NCI-H69 (cell line): ENCODE measurements around the gene LAMP5.

Experiments
- DNase-seq: peaks from one replicate; lab custom pipeline; 2025; lab: John Stamatoyannopoulos, UW

LAMP5 gene, protein sequence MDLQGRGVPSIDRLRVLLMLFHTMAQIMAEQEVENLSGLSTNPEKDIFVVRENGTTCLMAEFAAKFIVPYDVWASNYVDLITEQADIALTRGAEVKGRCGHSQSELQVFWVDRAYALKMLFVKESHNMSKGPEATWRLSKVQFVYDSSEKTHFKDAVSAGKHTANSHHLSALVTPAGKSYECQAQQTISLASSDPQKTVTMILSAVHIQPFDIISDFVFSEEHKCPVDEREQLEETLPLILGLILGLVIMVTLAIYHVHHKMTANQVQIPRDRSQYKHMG

DNA sequence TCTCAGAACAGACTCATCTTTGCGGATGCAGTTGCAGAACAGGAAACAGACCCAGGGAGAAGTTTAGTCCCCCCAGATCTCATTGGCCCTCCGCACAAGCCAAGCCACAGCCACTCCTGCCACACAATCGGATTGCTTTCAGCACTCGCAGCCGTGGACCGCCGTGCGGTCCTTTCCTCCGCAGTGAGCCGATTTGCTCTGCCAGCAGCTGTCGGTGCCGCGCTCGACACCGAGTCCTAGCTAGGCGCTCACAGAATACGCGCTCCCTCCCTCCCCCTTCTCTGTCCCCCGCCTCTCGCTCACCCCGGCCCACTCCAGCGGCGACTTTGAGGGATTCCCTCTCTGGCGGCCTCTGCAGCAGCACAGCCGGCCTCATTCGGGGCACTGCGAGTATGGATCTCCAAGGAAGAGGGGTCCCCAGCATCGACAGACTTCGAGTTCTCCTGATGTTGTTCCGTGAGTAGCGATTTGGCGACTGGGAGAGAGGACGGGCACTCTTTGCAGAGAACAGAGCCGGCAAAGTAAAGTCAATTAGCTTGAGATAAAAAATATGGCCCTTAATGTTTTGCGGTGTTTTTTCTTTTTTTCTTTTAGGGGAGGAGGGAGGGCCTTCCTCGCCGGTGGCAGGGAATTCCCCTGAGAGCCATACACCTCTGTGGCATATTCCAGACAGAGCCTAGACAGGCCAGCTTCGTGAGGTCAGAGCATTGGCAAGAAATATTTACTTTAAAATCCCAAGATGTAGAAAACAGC is at the start of gene LAMP5:
LAMP5 (plus strand) TSS at position 130 of the 753 bp plus-strand sequence; CDS start at position 393, 263 bp downstream.
- DNase-seq: peak; percentile 75

DNA sequence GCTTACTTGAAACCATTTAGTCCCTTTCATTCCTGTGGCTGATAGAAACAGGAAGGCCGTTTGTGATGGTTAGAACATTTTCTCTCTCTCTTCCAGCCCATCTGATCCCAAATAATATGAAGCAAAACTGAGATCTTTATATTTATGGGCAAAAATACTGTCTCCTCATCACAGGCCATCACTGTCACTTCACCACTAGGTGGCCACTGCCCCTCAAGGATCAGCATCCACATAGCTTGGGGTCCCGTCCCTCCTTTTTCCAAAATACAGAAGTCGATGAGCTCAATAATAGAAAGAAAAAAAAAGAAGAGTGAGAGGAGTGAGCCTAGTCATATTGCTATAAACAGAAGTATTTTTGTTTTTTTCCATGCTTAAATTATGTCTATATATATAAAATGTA is 46.4 kb upstream of the LAMP5 start:
- DNase-seq: peak; percentile 32

DNA sequence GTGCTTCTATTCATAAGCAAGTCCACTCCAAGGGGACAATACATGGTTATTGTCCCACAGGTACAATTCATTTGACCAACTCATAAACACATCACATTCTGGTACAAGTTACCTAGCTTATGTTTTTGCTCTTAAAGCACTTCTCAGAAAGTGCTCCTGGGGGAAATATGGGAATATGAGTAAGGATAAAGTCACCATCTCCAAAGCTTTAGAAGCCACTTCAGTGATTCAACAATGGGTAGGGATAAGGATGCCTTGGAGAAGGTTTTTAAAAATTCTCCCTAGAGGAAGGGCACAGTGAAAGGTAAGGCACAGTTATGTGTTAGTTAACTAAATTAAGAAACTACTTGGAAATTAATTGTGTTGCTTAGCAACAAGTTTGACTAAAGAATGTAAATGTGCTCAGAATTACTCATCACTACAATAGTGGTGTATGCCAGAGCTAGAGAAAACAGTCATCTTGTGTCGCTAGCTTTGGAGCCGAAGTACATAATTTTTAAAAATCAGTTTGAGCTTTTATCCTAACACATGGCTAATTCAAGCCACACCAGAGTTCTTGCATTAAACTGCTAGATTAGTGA is 39.5 kb upstream of the LAMP5 start:
- no peak for DNase-seq

DNA sequence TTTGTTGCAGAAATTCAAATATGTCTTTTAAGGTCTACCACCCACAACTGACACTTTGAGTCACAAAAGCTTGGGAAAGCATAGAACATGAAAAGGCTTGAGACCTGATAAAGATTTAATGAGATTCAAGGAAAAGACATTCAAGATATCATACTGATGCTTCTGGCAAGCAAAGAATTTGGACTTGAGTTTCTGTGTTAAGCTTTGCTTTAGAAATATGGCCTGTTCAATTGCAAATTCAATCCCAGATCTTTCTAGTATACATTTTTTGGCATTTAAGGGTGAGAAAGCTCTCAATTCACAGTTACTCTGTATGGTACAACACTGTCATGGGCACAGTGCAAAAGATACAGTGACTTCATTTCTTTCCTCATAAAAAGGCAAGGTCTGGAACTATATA is 38.9 kb upstream of the LAMP5 start:
- DNase-seq: no peak

DNA sequence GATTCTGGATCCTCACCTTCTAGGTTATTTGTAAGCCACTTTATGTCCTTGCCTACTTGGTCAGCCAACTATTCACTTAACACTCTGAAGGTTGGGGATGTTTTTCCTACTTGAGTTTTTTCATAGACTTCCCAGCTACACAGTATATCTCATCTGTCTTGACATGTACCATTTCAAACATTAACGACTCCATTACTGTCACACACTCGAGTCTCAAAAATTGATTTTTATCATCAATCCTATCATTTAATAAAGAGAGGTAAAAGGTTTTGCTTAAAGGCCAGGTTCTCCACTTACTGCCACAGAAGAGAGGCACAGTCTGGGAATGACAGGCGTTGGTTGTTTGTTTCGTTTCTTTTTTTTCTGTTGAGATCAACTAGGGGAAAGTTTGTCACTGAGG is 38.2 kb upstream of the LAMP5 start:
- no peak for DNase-seq

DNA sequence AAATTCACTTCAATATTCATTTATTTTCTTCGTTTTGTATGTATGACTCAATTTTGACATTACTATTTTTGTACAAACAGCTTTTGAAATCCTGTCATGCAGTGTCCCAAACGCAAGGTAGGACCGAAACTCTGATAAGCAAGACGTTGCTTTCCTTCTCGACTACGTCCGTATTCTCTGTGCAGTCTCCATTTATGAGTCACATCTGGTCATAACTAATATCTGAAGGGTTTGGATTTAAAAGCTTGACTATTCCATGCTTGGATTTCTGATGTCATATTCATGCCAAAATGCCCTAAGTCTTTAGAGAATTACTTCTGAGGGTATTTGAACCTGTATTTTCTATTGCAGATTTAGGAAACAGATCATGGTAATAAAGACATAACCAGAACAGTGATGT is 37.8 kb upstream of the LAMP5 start:
- DNase-seq: no peak

DNA sequence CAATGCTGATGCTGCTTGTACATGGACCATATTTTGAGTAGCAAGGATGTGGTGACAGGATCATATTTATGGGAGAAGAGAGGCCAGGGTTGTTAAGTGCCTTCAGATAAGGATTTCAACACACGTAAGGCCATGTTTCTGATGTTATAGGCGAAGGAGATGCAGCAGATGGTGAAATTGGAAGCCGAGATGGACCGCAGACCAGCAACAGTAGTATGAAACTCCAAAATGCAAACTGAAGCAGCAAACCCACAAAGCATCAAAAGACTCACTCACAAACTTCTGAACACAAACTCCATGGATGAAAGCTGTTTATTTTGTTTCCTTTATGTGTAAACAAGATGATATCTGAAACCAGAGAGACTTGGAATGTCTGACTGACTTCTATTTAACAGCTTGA is 35.6 kb upstream of the LAMP5 start:
- no peak for DNase-seq

DNA sequence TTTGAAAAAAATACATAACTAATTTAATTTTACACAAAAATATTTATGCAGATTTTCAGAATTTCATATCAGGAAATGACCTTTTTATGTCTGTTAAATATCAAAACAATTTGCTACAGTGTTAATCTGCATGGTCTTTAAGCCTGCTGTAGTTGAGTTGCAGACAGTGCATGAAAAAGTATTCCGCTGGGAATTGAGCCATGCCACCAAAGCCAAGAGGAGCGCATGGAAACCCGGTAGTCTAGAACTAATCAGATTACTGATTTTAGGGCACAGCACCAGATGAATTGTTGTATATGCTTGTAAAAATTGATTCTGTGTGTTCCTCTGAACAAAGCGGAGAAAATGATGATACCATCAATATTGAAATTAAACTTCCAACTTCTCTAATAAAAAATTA is 34.3 kb upstream of the LAMP5 start:
- DNase-seq: no peak

DNA sequence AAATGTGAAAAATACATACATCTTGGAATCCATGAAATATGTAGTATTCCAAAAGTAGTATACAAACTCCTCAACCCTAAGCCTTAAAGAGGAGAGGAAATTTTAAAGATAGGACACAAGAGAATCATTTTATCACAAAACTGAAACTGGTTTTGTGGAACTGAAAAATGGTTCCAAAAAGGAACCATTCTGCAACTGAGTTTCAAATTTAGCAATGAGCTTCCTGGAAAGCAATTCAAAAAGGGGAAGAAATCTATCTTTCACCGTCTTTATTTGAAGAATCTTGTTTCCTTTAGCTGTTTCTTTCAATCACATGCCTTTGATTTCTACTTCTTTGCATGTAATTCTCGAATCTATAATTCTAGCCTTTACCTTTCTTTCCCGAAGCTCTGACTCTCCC is 32.2 kb upstream of the LAMP5 start:
- DNase-seq: no peak

DNA sequence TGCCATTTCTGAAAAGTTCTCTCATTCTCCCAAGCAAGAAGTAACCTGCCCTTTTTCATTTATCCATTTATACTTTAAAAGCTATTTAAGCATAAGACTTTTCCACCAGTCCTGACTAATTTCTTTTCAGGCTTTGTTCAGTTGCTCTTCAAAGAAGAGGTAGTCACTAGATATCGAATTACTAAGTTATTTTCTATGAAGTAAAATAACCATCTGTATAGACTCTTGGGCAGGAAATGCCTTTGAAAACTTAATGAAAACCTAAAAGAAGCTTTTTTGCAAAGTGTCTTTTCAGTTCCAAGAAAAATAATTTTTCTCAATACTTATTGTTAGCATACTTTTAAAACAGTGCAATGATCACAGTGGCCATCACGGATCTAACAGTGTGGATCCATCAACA is 31.3 kb upstream of the LAMP5 start:
- DNase-seq: peak; percentile 25

DNA sequence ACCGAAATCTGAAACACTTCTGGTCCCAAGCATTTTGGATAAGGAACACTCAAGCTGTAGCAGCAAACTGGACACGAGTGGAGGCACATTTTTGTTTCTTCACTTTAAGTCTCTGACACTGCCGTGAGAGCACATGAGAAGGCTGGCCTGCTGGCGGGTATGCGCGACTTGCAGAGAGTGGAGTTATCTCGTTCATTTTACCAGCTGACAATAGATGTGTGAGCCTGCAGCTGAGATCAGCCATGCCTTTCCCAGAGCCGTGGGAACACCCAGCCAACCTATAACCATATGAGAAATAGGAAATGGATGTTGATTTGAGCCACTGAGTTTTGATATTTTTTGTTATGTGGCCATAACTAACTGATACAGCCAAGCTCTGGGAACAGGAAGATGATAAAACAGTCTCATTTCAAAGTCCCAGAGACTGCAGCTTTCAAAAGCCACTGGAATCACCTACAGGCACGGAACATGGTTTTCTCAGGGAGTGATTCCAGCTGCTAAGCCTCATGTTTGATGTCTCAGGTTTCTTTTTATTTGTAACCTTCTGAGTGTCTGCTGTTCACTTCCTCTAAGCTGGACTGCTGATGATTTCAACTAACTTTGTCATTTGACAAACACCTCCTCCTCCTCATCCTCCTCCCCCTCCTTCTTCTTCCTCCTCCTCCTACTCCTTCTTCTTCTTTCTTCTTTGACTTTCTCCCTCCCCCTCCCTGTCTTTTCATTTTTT is 28.6 kb upstream of the LAMP5 start:
- DNase-seq: peak; percentile 15

DNA sequence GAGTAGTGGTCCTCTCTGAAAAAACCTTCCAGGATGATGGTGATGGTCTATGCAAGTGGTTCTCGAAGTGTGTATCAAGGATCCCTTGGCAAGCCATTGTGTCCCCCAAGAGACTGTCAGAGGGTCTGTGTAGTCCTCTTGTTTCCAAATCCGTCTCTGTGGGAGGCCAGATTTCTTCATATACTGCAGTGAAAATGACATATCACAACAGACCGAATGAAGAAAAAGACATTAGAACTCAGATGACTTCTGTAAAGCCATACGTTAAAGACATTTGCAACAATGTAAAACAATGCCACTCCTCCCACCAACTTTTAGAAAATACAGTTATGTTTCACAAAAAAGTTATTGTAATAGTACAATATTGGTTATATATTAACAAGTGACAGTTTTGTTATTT is 27.2 kb upstream of the LAMP5 start:
- no peak for DNase-seq

DNA sequence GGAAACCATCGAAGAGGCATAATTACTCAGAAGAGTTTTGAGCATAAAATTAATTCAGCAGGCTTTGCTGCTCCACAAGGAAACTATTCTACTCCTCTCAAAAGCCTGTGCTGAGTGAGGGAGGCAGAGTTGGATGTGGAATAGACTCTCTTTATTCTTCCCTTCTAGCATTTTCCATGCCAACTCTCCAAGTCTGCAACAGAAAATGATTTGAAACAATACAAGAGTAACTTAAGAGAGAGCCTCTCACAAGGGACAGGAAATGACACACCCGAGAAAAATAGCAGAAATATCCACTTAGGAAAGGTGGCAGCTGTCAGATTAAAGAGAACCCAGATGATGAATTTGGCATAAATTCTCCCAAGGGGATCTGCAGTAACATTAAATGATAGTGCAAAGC is 26.3 kb upstream of the LAMP5 start:
- DNase-seq: peak; percentile 13

DNA sequence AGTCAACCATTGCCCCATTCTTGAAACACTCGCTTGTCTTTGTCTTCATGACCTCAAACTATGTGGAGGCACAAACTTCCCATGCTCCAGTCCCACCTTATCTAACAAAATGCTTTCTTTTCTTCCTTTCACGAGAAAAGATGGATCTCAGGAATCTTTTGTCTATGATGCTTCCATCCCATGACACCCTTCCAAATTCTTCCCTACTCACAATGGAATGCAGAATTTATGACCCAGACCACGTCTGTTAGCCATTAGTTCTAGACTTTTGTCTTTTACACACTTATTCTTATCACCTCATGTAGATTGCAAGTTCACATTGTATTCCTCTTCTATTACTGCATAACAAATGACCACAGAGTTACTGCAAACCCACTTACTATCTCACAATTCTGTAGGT is 24.2 kb upstream of the LAMP5 start:
- DNase-seq: no peak

DNA sequence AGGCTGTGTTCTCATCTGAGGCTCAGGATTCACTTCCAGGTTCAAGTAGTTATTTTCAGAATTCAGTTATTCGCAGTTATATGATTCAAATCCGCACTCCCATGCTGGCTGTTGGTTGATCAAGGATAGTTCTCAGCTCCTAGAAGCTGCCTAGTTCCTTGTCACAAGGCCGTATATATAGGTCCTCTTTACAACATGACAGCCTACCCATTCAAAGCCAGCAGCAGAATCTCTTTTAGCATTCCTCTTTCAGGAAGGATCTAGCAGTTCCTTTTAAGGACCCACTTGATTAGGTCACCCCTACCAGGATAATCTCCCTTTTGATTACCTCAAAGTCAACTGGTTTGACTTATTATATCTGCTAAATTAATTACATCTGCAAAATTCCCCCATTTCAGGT is 23.8 kb upstream of the LAMP5 start:
- DNase-seq: no peak

DNA sequence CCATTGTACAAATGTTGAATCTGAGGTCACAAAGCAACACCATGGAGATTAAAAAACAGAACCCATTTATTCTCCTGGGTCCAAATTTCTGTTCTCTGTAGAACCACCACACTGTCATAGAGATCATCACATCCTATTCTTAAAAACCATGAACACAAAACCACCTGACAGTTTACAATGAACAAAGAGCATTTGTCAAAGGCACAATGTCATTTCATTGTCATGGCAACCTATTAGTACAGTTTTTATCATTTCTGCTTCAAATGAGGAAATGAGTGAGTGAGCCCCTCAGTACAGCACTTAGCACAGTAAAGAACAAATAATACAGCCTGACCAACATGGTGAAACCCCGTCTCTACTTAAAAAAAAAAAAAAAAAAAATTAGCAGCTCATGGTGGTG is 23.1 kb upstream of the LAMP5 start:
- DNase-seq: no peak

DNA sequence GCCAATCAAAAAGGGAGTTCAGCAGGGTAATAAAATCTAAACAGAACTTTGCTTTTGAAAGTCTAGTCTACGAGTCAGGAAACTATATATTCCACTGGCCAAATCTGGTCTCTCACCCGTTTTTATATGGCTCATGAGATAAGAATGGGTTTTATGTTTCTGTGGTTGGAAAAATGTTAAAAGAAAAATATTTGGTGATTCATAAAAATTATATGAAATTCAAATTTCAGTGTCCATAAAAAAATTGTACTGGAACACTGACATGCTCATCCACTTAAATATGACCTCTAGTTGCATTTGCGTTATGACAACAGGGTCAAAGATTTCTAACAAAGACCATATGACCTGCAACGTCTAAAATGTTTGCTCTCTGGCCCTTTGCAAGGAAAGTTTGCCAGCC is 22.3 kb upstream of the LAMP5 start:
- DNase-seq: no peak

DNA sequence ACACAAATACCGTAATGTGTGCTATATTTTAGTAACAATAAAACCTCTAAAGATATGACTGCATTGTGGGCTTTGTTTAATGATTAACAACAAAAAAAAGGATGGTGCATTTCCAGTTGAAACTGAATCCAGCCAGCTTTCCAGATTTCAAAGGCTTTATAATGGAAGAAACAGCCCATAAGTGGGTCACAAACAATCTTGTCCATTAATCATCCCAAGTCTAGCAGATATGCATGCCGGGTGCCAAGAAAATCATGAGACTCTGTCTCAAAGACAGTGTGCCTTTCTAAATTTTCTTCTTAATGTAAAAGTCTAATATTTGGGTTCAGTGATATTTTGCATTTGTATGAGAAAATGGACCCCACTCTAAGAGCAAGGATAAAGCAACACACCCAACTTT is 20.6 kb upstream of the LAMP5 start:
- DNase-seq: no peak

DNA sequence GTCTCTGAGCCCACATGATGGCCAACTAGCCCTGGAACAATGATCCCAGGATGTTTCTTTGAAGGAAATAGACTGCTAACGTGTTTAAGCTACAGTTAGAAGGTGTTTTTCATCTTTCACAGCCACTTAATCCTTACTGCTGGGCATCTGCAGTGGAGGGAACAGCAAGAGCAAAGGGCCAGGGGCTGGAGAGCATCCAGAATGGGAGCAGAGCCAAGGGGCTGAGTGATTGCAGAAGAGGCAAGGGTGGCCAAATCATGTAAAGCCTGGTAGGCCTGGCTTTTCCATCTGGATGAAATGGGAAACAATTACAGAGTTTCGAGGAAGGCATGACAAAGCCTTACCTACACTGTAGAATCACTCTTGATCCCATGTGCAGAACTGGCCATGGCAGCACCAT is 18.7 kb upstream of the LAMP5 start:
- no peak for DNase-seq

DNA sequence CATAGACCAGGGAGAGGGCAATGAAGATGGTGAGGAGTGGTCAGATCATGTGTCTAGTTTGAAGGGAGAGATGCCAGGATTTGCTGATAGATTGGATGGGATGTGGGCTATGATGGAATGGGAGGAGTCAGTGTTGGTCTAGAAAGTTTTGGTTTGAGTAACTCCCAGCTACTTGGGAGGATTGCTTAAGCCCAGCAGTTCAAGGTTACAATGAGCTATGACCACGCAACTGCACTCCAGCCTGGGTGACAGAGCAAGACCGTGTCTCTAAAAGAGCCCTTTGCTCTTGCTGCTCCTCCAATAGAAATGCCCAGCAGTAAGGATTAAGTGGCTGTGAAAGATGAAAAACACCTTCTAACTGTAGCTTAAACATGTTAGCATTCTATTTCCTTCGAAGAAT is 18.2 kb upstream of the LAMP5 start:
- no peak for DNase-seq

DNA sequence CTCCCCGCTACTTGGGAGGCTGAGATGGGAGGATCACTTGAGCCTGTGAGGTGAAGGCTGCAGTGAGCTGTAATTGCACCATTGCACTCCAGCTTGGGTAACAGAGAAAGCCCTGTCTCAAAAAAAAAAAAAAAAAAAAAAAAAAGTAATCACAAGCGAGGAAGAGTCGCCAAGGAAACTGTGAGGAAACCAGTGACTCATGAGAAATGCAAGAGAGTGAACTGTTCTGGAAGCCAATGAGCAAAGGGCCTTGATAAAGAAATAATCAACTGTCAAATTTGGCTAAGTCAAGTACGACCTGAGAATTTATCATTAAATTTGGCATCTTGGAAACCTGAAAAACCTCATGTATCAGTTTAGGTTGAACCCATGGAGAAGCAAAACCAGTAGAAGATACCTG is 16.1 kb upstream of the LAMP5 start:
- no peak for DNase-seq

DNA sequence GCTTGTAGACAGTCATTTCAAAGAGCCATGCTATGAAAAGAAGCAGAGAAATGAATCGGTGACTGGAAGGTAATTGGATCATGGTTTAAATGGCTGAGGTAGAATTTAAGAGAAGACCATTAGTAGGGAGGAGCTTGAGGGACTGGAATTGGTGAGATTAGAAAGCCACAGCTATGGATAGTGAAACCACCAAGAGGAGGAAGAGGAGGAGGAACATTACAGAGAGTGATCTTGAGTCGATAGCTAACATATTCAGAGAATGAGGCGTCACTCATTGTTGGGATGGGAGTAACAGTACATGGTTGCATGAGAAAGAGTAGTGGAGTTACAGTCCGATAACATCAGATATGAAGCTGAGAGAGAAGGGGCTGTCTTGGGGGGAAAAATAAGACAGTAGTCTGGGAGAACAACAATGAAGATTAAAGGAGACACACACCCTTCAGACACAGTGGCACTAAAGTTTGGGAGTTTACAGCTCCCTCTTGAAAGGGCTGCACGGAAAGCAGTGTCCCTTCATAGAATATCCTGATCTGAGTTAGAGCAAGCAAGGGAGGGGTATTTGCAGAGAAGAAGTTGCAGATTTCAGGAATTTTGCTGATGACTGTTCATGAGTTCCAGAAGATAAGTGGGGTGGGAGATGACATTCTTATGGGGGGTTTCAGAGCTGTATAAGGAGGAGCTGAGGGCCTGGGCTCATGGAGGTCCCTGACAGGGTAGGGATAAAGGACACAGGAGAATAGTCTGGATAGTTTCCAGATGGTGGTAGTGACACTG is 15.1 kb upstream of the LAMP5 start:
- no peak for DNase-seq
